IPS-NIHi7 (cell line): ENCODE measurements around the gene RNF144B.

ENCODE experiments used
- DNase-seq: peaks from one replicate; pipeline ENCODE4 v3.0.0; 2012; ENCODE audit warnings: mixed read lengths; ENCODE audit errors: extremely low spot score

The RNF144B gene

GRCh38 chr6:18509871-18510643 is 122.9 kb downstream of the RNF144B start:
- DNase-seq, result no peak

- no peak for DNase-seq
Observed at GRCh38 chr6:18510644-18511033, 123.5 kb downstream of the RNF144B start.

- no peak for DNase-seq
Observed at GRCh38 chr6:18511211-18511610, 124.1 kb downstream of the RNF144B start.

DNA sequence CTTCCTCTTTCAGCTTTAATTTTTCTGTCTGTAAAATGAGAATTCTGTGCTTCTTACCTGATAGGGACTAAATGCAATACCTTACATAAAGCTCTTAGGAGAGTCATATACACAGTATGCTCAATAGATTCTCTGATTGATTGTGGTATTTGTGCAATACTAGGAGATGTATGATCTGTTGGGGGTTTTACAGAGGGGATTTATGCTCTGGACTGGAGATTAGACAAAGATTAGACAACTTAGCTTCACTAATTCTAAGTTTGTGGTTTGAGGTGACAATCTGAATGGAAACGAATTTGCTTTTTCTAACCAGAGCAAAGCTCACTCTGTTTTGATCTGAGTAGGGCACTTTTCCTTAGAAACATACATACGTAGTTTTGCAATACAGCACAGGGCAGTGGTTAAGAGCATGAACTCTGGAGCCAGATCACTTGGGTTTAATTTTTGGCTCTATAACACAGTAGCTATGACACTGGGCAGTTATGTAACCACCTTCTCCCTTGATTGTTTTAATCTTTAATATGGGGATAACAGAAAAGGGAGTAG is 126.2 kb downstream of the RNF144B start:
- no peak for DNase-seq

DNA sequence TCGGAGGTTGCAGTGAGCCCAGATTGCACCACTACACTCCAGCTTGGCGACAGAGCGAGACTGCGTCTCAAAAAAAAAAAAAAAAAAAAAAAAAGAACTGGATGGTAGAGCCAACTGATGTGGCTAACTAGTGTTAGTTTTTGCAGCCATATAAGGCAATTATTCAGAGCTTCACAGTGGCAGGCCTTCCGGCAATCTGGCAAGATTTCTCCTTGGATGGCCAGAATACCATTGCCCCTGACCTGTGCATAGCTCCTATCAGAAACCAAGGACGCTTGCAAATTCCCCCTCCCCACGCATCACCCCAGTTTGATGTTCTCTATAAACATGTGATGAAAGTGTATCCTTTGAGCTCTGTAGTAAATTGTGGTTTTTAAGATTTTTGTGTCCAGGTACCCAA is 127.0 kb downstream of the RNF144B start:
- no peak for DNase-seq

DNA sequence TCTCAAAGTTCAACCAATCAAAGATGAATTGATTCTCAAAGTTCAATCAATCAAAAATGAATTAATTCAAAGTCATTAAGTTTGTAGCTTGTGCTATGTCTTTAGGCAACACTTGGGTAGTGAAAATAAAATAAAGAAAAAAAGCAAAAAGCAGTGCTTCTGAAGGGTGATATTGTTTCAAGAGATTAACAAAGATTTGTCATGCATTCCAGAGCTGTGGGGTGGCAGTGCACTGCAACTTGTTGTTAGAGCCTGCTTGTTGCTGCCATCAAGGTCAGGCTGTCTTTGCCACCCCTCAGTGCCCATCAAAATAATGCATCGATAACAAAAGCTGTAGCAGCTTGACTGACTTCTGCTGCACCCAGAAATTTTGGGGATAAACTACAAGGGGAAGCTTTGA is 128.6 kb downstream of the RNF144B start:
- DNase-seq, result no peak
